OCI-LY3 (cell line): ENCODE data around the gene DNAH7.

Experiments
- EZH2phosphoT487 ChIP-seq: fragments of 200-600 bp; shearing (Covaris generic); IDR thresholded peaks from 2 replicates; pipeline ENCODE4 v1.6.1; 2018; ENCODE audit warnings: antibody characterized with exemption, mixed run types, low read depth
- TF ChIP-seq, protein P1 (sequence below): fragments of 200-600, 300-600 bp; sonication (generic); IDR thresholded peaks from 2 replicates; pipeline ENCODE4 v1.5.1; 2014; ENCODE audit warnings: antibody characterized with exemption, low read length, low read depth

DNA sequence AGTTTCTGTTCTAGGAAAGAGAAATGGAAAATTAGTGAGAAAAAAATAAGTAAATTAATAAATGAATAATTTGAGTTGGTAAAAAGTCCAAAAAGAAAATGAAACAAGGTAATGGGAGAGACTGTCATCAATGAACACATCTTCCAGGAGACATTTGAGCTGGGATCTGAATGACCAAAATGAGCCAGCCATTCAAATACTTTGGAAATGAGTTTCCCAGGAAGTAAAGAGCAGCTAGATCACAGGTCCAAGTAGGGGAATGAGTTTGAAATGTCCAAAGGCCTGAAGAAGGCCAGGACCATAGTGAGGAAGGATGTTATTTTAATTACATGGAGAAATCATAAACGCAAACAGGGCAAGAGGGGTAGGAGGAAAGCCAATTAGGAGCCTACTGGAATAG lies 6.6 kb upstream of the DNAH7 start:
- TF ChIP-seq, protein P1, sequence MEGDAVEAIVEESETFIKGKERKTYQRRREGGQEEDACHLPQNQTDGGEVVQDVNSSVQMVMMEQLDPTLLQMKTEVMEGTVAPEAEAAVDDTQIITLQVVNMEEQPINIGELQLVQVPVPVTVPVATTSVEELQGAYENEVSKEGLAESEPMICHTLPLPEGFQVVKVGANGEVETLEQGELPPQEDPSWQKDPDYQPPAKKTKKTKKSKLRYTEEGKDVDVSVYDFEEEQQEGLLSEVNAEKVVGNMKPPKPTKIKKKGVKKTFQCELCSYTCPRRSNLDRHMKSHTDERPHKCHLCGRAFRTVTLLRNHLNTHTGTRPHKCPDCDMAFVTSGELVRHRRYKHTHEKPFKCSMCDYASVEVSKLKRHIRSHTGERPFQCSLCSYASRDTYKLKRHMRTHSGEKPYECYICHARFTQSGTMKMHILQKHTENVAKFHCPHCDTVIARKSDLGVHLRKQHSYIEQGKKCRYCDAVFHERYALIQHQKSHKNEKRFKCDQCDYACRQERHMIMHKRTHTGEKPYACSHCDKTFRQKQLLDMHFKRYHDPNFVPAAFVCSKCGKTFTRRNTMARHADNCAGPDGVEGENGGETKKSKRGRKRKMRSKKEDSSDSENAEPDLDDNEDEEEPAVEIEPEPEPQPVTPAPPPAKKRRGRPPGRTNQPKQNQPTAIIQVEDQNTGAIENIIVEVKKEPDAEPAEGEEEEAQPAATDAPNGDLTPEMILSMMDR, result no peak
- no peak for TF ChIP-seq EZH2phosphoT487
